PC-3 (cell line): ENCODE results near the gene PRKN. TPM values are rescaled to one million over a fixed set of nuclear protein-coding genes. Genes with fewer than 3 reads are reported as not detected.

Experiments
- ATAC-seq: fragments of 200-7000 bp; cut with Tn5 transposase; 2 replicates; pipeline ENCODE4 v1.9.1; 2020; ENCODE audit warnings: mild to moderate bottlenecking, moderate library complexity
- BruUV-seq: library from RNA; stranded (reverse); fragments of 400-500 nt; replicated peaks from 2 replicates; lab custom pipeline; 2021; lab: Mats Ljungman, UMichigan
- CTCF ChIA-PET: fragments of 300-600 bp; sonication (Branson Sonifier 250); formaldehyde crosslinking; loops from one replicate; lab custom pipeline; 2022; ENCODE audit warnings: antibody characterized with exemption; lab: Charles Lee
- POLR2A ChIA-PET: fragments of 300-600 bp; sonication (Branson Sonifier 250); formaldehyde crosslinking; loops from one replicate; lab custom pipeline; 2022; ENCODE audit warnings: antibody characterized with exemption; ENCODE audit not compliant: unreplicated experiment; lab: Charles Lee
- DNase-seq: peaks from one replicate; pipeline ENCODE4 v3.0.0-alpha.2; 2015
- H2AFZ ChIP-seq: fragments of 300-600 bp; sonication (generic); 2 replicates; pipeline ENCODE4 v1.6.0; 2016; ENCODE audit warnings: antibody characterized with exemption, low read length
- H3F3A ChIP-seq: fragments of 300-600 bp; sonication (generic); one replicate; pipeline ENCODE4 v1.6.0; 2017; ENCODE audit warnings: antibody characterized with exemption, low read length, control low read depth, mild to moderate bottlenecking; ENCODE audit not compliant: unreplicated experiment
- H3K27ac ChIP-seq: fragments of 300-600 bp; sonication (generic); 2 replicates; pipeline ENCODE4 v1.5.1; 2016; ENCODE audit warnings: mild to moderate bottlenecking, low read length
- H3K27me3 ChIP-seq: fragments of 300-600 bp; sonication (generic); 2 replicates; pipeline ENCODE4 v1.6.1; 2016; ENCODE audit warnings: low read length, mixed read lengths
- H3K36me3 ChIP-seq: fragments of 300-600 bp; sonication (generic); 2 replicates; pipeline ENCODE4 v1.6.1; 2016; ENCODE audit warnings: low read depth, mixed run types, low read length, mixed read lengths
- H3K4me1 ChIP-seq: fragments of 300-600 bp; sonication (generic); 2 replicates; pipeline ENCODE4 v1.5.1; 2016; ENCODE audit warnings: low read length; ENCODE audit not compliant: insufficient read depth
- H3K4me2 ChIP-seq: fragments of 300-600 bp; sonication (generic); 2 replicates; pipeline ENCODE4 v1.6.0; 2016; ENCODE audit warnings: low read length
- H3K4me3 ChIP-seq: fragments of 300-600 bp; sonication (generic); 2 replicates; pipeline ENCODE4 v1.5.1; 2016; ENCODE audit warnings: mild to moderate bottlenecking, low read length, mixed read lengths
- H3K79me2 ChIP-seq: fragments of 300-600 bp; sonication (generic); 2 replicates; pipeline ENCODE4 v1.6.1; 2017; ENCODE audit warnings: low read length, mixed read lengths
- H3K9ac ChIP-seq: fragments of 300-600 bp; sonication (generic); 2 replicates; pipeline ENCODE4 v1.6.0; 2016; ENCODE audit warnings: mild to moderate bottlenecking, low read length
- H3K9me2 ChIP-seq: fragments of 300-600 bp; sonication (generic); replicated peaks from 2 replicates; pipeline ENCODE4 v1.6.1; 2016; ENCODE audit warnings: mixed run types, low read length, mixed read lengths
- H3K9me3 ChIP-seq: fragments of 300-600 bp; sonication (generic); 2 replicates; pipeline ENCODE4 v1.6.1; 2016; ENCODE audit warnings: low read length, mixed read lengths
- H4K20me1 ChIP-seq: fragments of 300-600 bp; sonication (generic); 2 replicates; pipeline ENCODE4 v1.6.1; 2016; ENCODE audit warnings: low read length, mixed read lengths
- EZH2 ChIP-seq: fragments of 300-600 bp; sonication (generic); IDR thresholded peaks from one replicate; pipeline ENCODE4 v1.6.1; 2017; ENCODE audit warnings: antibody characterized with exemption, mild to moderate bottlenecking, low read length; ENCODE audit not compliant: unreplicated experiment
- EZH2phosphoT487 ChIP-seq: fragments of 300-600 bp; sonication (generic); IDR thresholded peaks from 2 replicates; pipeline ENCODE4 v1.6.1; 2018; ENCODE audit warnings: mild to moderate bottlenecking, antibody characterized with exemption, low read length, borderline replicate concordance
- intact Hi-C: fragments of 100-400 bp; cut with micrococcal nuclease; formaldehyde crosslinking; loops from 2 replicates; pipeline ENCODE4 v1.9.0; 2023
- total RNA-seq: library from RNA; depleted of rRNA; stranded (reverse); fragments of >200 nt; gene quantifications from 2 replicates; pipeline ENCODE4 v1.2.3, GENCODE V29; 2014
- TF ChIP-seq, protein P1 (sequence below): fragments of 300-600 bp; sonication (generic); conservative IDR thresholded peaks from 2 replicates; pipeline ENCODE4 v1.5.1; 2017; ENCODE audit warnings: antibody characterized with exemption, low read depth, mild to moderate bottlenecking, low read length

Gene PRKN
- total RNA-seq, 1 experiment from 2014 or later, result not detected

DNA sequence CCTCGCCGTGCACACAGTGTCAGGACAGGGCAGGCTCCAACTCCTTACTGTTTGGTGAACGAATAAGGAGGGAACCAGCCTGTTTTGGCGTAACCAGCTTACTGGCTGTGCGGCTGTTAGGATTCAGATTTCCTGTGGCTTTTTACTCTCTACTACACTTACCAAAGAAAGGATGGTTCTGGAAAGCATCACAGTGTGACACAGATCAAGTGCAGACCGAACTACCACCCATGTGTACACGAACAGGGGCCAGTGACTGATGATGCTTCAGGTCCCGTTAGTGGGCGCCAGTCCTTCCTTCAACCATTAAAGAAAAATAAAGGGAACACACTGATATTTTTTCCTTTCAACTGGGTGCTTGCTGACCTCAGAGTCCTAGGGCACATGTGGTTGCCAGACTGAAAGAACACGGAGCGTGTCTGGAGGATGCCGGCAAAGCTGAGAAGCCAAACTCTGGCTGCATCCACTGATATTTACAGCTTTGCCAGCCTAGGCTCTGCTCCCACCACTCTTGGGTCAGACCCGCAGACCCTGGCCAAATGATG, 1101.4 kb downstream of the PRKN start:
- no peaks in the 10 kb centered on the region for H3K36me3 ChIP-seq
- H3K27ac ChIP-seq, result no peak overlapping the region
- TF ChIP-seq EZH2phosphoT487 (no peak), EZH2 (no peak)
- TF ChIP-seq, protein P1, sequence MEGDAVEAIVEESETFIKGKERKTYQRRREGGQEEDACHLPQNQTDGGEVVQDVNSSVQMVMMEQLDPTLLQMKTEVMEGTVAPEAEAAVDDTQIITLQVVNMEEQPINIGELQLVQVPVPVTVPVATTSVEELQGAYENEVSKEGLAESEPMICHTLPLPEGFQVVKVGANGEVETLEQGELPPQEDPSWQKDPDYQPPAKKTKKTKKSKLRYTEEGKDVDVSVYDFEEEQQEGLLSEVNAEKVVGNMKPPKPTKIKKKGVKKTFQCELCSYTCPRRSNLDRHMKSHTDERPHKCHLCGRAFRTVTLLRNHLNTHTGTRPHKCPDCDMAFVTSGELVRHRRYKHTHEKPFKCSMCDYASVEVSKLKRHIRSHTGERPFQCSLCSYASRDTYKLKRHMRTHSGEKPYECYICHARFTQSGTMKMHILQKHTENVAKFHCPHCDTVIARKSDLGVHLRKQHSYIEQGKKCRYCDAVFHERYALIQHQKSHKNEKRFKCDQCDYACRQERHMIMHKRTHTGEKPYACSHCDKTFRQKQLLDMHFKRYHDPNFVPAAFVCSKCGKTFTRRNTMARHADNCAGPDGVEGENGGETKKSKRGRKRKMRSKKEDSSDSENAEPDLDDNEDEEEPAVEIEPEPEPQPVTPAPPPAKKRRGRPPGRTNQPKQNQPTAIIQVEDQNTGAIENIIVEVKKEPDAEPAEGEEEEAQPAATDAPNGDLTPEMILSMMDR, result no peak
- intact Hi-C loops, result no loop called here
- no peaks in the 10 kb centered on the region for H3F3A ChIP-seq
- no peaks in the 10 kb centered on the region for H3K4me1 ChIP-seq
- no peaks in the 10 kb centered on the region for H4K20me1 ChIP-seq
- no peak overlapping the region for H3K4me3 ChIP-seq
- H3K9ac ChIP-seq, result no peak overlapping the region
- no peaks in the 10 kb centered on the region for H3K9me2 ChIP-seq
- H3K9me3 ChIP-seq, result no peaks in the 10 kb centered on the region
- DNase-seq (no peak), ATAC-seq (no peak)
- H3K27me3 ChIP-seq, result peaks cover 49% of the 10 kb centered on the region; the same call in 1 of the 2 replicates
- no TSS peak for BruUV-seq
- ChIA-PET POLR2A (no interaction called here), CTCF (no interaction called here)
- H3K4me2 ChIP-seq, result no peak overlapping the region
- no peak overlapping the region for H2AFZ ChIP-seq
- no peaks in the 10 kb centered on the region for H3K79me2 ChIP-seq

DNA sequence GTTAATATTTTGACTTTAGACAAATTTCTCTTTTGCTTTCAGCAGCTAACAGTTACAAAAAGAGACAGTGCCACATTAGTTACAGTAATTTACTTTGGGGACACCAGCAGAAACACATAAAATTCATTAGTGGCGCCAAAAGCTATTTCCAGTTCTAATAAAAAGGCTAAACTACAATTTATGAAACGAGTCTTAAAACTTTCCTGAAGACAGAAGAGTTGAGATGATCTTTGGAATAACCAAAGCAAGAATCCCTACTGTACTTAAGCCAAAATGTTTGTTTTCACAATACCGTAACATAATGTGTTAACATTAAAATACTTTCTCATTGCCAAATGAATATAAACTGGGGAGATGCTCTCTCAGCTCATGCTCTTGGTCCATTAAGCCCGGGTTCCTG, 1103.5 kb downstream of the PRKN start:
- intact Hi-C loops, result no loop called here
- Histone ChIP-seq H3K36me3 (no peaks in the 10 kb centered on the region), H3K4me1 (no peaks in the 10 kb centered on the region), H3K27me3 (peaks cover 47% of the 10 kb centered on the region), H2AFZ (no peak overlapping the region), H3K9me2 (no peaks in the 10 kb centered on the region), H4K20me1 (no peaks in the 10 kb centered on the region), H3F3A (no peaks in the 10 kb centered on the region), H3K4me3 (no peak overlapping the region), H3K27ac (no peak overlapping the region), H3K4me2 (no peak overlapping the region), H3K9me3 (no peaks in the 10 kb centered on the region), H3K79me2 (no peaks in the 10 kb centered on the region), H3K9ac (no peak overlapping the region)
- DNase-seq, result no peak
- BruUV-seq, result no TSS peak
- POLR2A ChIA-PET, result no interaction called here
- ATAC-seq, result no peak
- CTCF ChIA-PET, result no interaction called here
- TF ChIP-seq, protein P1, result no peak
- no peak for TF ChIP-seq EZH2
- TF ChIP-seq EZH2phosphoT487, result no peak

DNA sequence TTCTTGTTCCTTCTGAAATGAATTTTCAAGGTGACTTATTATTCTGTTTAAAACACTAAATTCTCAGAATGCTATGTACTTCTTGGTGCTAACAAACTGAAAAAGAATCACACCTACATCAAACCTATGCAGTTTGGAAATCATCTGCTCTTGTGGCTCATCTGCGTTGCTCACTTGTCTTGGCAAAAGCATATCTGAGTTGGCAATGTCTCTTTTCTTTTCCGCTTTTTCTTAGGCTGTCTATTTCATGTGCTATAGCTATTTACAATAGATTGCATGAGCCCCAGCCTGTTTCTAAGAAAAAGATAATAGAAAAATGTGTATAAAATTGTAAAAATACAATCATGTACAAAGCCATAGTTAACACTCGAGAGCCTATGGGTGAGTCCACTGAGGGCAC, 1104.8 kb downstream of the PRKN start:
- no TSS peak for BruUV-seq
- POLR2A ChIA-PET, result no interaction called here

More for the DNA sequence above, 1104.8 kb downstream of the PRKN start:
- peaks cover 33% of the 10 kb centered on the region for H3K27me3 ChIP-seq
- no peak overlapping the region for H3K4me2 ChIP-seq
- no peak for DNase-seq
- H3K9me3 ChIP-seq, result no peaks in the 10 kb centered on the region
- no peaks in the 10 kb centered on the region for H4K20me1 ChIP-seq
- ATAC-seq, result no peak
- H3K4me1 ChIP-seq, result no peaks in the 10 kb centered on the region
- no peaks in the 10 kb centered on the region for H3F3A ChIP-seq
- H3K4me3 ChIP-seq, result no peak overlapping the region
- H3K79me2 ChIP-seq, result no peaks in the 10 kb centered on the region
- H3K36me3 ChIP-seq, result no peaks in the 10 kb centered on the region
- no peak overlapping the region for H3K9ac ChIP-seq
- intact Hi-C loops, result no loop called here
- TF ChIP-seq, protein P1, result no peak
- TF ChIP-seq EZH2 (no peak), EZH2phosphoT487 (no peak)
- H2AFZ ChIP-seq, result no peak overlapping the region
- H3K9me2 ChIP-seq, result no peaks in the 10 kb centered on the region
- H3K27ac ChIP-seq, result no peak overlapping the region
- CTCF ChIA-PET, result no interaction called here
